K562 (cell line): ENCODE measurements around the gene EFNA2. TPM values are rescaled to one million over a fixed set of nuclear protein-coding genes. Genes with fewer than 3 reads are reported as not detected.

Experiments
- CTCFL ChIP-seq: IDR thresholded peaks from 2 replicates; pipeline ENCODE4 v1.6.1; 2011; ENCODE audit warnings: borderline replicate concordance, low read depth, mild to moderate bottlenecking, moderate library complexity, low read length; ENCODE audit not compliant: insufficient read depth, poor library complexity, severe bottlenecking
- CUX1 ChIP-seq: fragments of 200-800 bp; sonication (Bioruptor generic); IDR thresholded peaks from 2 replicates; pipeline ENCODE4 v1.6.1; 2016; ENCODE audit warnings: missing genetic modification characterization, missing compliant biosample characterization
- ETS1 ChIP-seq: conservative IDR thresholded peaks from 2 replicates; pipeline ENCODE4 v1.6.1; 2011; ENCODE audit warnings: low read depth, mild to moderate bottlenecking, low read length; ENCODE audit not compliant: control insufficient read depth
- HMG20B ChIP-seq: fragments of 250-450 bp; sonication (Bioruptor Pico); IDR thresholded peaks from 2 replicates; pipeline ENCODE4 v1.5.0; 2021; ENCODE audit warnings: mild to moderate bottlenecking
- MCM2 ChIP-seq: fragments of 450-650 bp; IDR thresholded peaks from 2 replicates; pipeline ENCODE4 v1.6.1; 2017; ENCODE audit warnings: low read depth, mild to moderate bottlenecking
- NFE2 ChIP-seq: IDR thresholded peaks from 2 replicates; pipeline ENCODE4 v1.6.1; 2014; ENCODE audit warnings: antibody characterized with exemption, low read depth
- RAD21 ChIP-seq, 2 experiments: fragments of 250-450 bp in 1 of 2; fragments of 450-650 bp in 1 of 2; sonication (Bioruptor Pico) in 1 of 2; formaldehyde crosslinking in 1 of 2; IDR thresholded peaks in 1 of 2; conservative IDR thresholded peaks in 1 of 2; 2 replicates each; pipeline versions ENCODE4 v1.4.0 to v1.8.0; 2020 to 2022; ENCODE audit warnings: mild to moderate bottlenecking in 2 of 2, moderate library complexity in 1 of 2
- XRCC3 ChIP-seq: fragments of 450-650 bp; IDR thresholded peaks from 2 replicates; pipeline ENCODE4 v1.6.1; 2017; ENCODE audit warnings: mild to moderate bottlenecking, moderate library complexity
- ZNF124 ChIP-seq: sonication (generic); formaldehyde crosslinking; IDR thresholded peaks from 2 replicates; pipeline ENCODE4 v1.8.1; 2022; ENCODE audit warnings: missing genetic modification reagents
- ZNF324 ChIP-seq: fragments of 250-450 bp; sonication (Bioruptor Pico); IDR thresholded peaks from 2 replicates; pipeline ENCODE4 v1.4.0; 2020; ENCODE audit warnings: mild to moderate bottlenecking
- ZNF408 ChIP-seq: fragments of 250-450 bp; sonication (Bioruptor Pico); IDR thresholded peaks from 2 replicates; pipeline ENCODE4 v1.4.0; 2020; ENCODE audit warnings: low read depth, mild to moderate bottlenecking, moderate library complexity
- polyA plus RNA-seq, 8 experiments: library from polyadenylated mRNA; depleted of rRNA in 4 of 8; stranded (reverse) in 5 of 8; unstranded in 3 of 8; fragments of >200 nt; fragmentation: Nextera tagmentation in 2 of 8; fragmentation: Illumina TruSeq in 1 of 8; extraction: Ambion mirVana in 2 of 8; extraction: Trizol in 1 of 8; gene quantifications; 2 replicates each; pipeline versions ENCODE4 v1.2.1 to v1.2.3, GENCODE V29; 2011 to 2014; ENCODE audit warnings: inconsistent platforms in 1 of 8, missing spikeins in 1 of 8
- total RNA-seq, 7 experiments: library from RNA; depleted of rRNA in 6 of 7; stranded (reverse); fragments of >200 nt in 6 of 7; fragmentation: Illumina TruSeq in 2 of 7; extraction: Trizol in 2 of 7; gene quantifications; 2 replicates each; pipeline versions ENCODE4 v1.2.1 to v1.2.3, GENCODE V29; 2011 to 2021; ENCODE audit warnings: low replicate concordance in 1 of 7
- TF ChIP-seq, protein P1 (sequence below): fragments of 150-350 bp; IDR thresholded peaks from 2 replicates; pipeline ENCODE4 v1.6.1; 2014; ENCODE audit warnings: low read depth, mild to moderate bottlenecking, low read length, borderline replicate concordance

Gene EFNA2
- total and polyA plus RNA-seq, 9 of the 15 experiments (the other 6 are each of a cell fraction or from before 2014, with no cell fraction given): 0.11 to 0.44 (median 0.15) TPM; not detected in 6

DNA sequence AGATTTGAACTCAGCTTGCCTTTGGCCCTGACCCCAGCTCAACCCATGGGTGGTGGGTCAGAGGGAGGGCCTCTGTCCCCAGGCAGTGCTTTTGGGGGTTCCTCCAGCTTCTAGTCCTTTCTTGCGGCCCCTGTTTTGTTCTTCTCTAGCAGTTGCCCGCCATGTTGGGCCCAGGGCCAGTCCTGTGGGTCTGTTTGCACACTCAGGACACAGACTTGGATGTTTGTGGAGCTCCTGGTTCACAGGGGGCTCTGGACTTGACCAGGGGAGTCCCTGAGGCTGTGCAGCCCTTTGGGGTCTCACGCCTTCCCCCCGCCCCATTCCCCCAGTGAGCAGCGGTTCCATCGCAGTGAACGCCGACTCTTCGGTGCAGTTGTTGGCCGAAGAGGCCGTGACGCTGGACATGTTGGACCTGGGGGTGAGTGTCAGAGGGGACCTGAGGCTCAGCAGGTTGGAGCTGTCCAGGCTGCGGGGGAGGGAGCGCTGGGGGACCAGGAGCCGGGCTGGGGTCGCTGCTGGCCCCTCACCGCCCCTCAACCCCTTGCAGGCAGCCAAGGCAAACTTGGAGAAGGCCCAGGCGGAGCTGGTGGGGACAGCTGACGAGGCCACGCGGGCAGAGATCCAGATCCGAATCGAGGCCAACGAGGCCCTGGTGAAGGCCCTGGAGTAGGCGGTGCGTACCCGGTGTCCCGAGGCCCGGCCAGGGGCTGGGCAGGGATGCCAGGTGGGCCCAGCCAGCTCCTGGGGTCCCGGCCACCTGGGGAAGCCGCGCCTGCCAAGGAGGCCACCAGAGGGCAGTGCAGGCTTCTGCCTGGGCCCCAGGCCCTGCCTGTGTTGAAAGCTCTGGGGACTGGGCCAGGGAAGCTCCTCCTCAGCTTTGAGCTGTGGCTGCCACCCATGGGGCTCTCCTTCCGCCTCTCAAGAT, 41.6 kb upstream of the EFNA2 start (continued):
- TF ChIP-seq ETS1: peak; percentile 73; the same call in 1 of the 2 replicates
- peak; percentile 76 for TF ChIP-seq CTCFL
- TF ChIP-seq ZNF324 (CRISPR knock-in tag): no peak
- peak; percentile 88 to 92 for TF ChIP-seq RAD21 (CRISPR knock-in tag; conservative IDR thresholded peaks at IDR 0.05 in 1 of 2, IDR thresholded peaks at IDR 0.05 in 1 of 2)
- TF ChIP-seq MCM2: no peak
- no peak for TF ChIP-seq CUX1 (CRISPR knock-in tag)
- TF ChIP-seq HMG20B (CRISPR knock-in tag): no peak
- TF ChIP-seq NFE2: no peak
- TF ChIP-seq ZNF124 (CRISPR knock-in tag): no peak
- TF ChIP-seq, protein P1, sequence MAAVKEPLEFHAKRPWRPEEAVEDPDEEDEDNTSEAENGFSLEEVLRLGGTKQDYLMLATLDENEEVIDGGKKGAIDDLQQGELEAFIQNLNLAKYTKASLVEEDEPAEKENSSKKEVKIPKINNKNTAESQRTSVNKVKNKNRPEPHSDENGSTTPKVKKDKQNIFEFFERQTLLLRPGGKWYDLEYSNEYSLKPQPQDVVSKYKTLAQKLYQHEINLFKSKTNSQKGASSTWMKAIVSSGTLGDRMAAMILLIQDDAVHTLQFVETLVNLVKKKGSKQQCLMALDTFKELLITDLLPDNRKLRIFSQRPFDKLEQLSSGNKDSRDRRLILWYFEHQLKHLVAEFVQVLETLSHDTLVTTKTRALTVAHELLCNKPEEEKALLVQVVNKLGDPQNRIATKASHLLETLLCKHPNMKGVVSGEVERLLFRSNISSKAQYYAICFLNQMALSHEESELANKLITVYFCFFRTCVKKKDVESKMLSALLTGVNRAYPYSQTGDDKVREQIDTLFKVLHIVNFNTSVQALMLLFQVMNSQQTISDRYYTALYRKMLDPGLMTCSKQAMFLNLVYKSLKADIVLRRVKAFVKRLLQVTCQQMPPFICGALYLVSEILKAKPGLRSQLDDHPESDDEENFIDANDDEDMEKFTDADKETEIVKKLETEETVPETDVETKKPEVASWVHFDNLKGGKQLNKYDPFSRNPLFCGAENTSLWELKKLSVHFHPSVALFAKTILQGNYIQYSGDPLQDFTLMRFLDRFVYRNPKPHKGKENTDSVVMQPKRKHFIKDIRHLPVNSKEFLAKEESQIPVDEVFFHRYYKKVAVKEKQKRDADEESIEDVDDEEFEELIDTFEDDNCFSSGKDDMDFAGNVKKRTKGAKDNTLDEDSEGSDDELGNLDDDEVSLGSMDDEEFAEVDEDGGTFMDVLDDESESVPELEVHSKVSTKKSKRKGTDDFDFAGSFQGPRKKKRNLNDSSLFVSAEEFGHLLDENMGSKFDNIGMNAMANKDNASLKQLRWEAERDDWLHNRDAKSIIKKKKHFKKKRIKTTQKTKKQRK: no peak
- TF ChIP-seq XRCC3: no peak
- TF ChIP-seq ZNF408 (CRISPR knock-in tag): no peak
